ENCODE data around the gene TMEM260.
"Not testable (repeated sequence)": the region's sequence is repeated elsewhere in the genome, so short reads cannot be mapped to it uniquely, and the experiment has no call there.

The TMEM260 gene

DNA sequence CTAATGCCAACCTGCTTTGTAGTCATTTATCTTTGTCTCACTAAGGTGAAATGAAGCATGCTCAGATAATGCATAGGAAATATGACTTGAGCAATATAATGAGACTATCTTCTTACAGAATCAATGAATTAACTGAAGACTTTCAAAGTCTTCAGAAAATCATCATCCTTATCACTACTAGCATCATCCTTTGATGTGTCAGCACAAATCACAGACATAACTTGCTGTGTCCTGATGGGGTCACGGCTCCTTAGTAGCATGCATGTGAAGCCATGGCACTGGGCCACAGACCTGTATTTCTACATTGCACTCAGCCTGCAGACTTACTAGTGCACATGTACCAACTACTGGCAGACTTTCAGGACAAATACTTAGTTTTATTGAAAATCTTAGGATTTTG is 18.9 kb downstream of the TMEM260 start:
- no peak for DNase-seq (ENCODE audit: low spot score)

- DNase-seq (ENCODE audit: low spot score) = no peak
These were observed 24.1 kb downstream of the TMEM260 start for GRCh38 chr14:56603648-56604047.

DNA sequence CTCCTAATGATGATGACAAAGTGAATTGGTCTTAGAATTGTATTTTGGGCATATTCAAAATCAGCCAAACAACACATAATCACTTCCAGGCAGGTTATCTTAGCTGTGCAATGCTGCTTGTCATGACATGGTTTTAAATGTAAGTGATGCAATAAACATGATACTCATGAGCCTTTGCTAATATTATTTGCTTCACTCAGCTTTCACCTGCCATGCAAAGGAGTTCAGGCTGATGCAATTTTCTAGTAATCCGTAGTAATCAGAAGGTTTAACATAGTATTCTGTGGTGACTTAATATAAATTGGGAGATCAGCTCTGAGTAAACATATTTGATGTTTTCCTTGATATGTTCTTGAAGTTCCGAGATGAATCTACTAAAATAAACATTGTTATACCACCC is 29.1 kb downstream of the TMEM260 start:
- DNase-seq (ENCODE audit: low spot score) = peak; percentile 2

DNA sequence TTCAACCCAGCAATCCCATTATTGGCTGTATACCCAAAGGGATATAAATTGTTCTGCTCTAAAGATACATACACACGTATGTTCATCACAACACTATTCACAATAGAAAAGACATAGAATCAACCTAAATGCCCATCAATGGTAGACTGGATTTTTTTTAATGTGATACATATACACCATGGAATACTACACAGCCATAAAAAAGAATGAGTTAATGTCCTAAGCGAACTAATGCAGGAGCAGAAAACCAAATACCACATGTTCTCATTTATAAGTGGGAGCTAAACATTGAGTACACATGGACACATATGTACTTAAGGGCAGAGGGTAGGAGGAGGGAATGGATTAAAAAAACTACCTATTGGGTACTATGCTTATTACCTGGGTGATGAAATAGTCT is 32.1 kb downstream of the TMEM260 start:
- not testable (repeated sequence) for DNase-seq (ENCODE audit: low spot score)

- DNase-seq (ENCODE audit: low spot score) = no peak
These were observed 37.5 kb downstream of the TMEM260 start for GRCh38 chr14:56617084-56617483.

DNA sequence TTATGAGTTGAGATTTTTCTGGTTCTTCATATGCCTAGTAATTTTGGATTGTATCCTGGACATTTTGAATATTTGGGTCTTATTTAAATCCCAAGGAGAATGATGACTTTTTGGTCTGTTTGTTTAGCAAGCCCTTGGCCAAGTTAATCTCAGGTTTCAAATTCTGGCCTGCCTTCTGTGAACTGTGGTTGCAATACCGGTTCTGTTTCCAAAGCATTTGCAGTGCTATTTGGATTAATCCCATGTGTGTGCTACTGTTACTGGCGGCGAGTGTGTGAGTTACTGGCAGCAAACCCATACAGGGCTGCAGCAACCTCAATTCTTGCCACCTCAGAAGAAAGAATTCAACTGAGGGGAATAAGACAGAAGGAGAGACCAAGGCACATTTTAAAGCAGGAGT is 51.1 kb downstream of the TMEM260 start:
- DNase-seq (ENCODE audit: low spot score) = no peak

DNA sequence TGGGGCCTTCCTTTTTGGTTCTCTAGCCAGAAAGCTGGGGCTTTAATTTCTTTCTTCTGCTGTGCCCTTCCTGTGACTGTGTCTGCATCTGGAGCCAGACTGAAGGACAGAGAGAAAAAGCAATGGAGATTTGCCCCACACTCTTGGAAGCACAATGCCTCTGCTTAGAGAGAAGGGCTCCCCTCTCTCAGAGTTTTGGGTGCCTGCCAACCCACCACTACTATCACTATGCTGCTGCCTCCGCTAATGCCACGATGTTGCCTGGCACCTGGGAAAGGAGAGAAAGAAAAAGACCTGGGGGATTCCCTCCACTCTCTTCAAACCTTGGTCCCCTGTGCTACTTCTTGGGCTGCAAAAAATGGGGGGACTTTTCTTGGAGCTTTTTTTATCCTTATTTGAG is 52.6 kb downstream of the TMEM260 start:
- DNase-seq (ENCODE audit: low spot score) = no peak

GRCh38 chr14:56633544-56633943 is 53.9 kb downstream of the TMEM260 start:
- DNase-seq (ENCODE audit: low spot score) = no peak

GRCh38 chr14:56635041-56635440 is 55.4 kb downstream of the TMEM260 start:
- no peak for DNase-seq (ENCODE audit: low spot score)

GRCh38 chr14:56647493-56647892 is 67.9 kb downstream of the TMEM260 start:
- no peak for DNase-seq (ENCODE audit: low spot score)

- no peak for DNase-seq (ENCODE audit: low spot score)
These were observed 69.1 kb downstream of the TMEM260 start for GRCh38 chr14:56648508-56649301.

DNA sequence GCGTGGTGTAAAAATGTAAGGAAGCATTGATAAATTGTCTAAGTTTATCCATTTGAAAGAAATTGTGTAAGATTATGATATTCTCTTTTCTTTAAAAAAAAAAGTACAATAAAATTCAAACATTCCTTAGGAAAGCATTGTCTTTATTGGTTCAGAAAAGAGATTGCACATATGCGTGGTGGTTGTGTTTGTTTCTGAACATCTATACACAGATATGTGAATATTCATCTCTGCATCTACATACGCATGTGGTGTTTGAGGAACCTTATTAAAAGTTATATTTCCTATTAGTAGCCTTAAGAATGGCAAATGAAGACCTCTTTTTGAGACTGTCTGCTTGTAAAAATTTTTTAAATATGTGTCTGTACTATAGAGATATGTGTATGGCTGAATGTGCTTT is 69.8 kb downstream of the TMEM260 start:
- no peak for DNase-seq (ENCODE audit: low spot score)

GRCh38 chr14:56650048-56650447 is 70.5 kb downstream of the TMEM260 start:
- DNase-seq (ENCODE audit: low spot score) = no peak

DNA sequence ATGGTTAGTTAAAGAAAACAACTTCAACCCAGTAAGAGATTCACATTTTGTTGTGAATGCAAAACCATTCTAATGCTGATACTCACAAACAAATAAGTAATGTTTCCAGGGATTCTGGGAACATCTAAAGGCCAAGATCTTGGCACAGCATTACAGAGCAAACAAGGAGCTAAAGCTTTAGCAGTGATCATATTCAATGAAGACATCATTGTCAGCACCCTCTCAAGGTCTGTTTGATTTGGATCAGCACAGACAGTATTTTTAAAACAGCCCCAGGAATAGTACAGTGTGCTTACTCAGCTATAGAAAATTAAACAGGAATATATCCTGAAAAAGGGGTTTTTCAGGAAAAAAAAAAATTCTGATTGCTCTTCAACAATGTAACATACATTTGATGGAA is 71.4 kb downstream of the TMEM260 start:
- no peak for DNase-seq (ENCODE audit: low spot score)

GRCh38 chr14:56657604-56658003 is 78.0 kb downstream of the TMEM260 start:
- no peak for DNase-seq (ENCODE audit: low spot score)

- DNase-seq (ENCODE audit: low spot score) = no peak
These were observed 79.8 kb downstream of the TMEM260 start for GRCh38 chr14:56659378-56659777.

DNA sequence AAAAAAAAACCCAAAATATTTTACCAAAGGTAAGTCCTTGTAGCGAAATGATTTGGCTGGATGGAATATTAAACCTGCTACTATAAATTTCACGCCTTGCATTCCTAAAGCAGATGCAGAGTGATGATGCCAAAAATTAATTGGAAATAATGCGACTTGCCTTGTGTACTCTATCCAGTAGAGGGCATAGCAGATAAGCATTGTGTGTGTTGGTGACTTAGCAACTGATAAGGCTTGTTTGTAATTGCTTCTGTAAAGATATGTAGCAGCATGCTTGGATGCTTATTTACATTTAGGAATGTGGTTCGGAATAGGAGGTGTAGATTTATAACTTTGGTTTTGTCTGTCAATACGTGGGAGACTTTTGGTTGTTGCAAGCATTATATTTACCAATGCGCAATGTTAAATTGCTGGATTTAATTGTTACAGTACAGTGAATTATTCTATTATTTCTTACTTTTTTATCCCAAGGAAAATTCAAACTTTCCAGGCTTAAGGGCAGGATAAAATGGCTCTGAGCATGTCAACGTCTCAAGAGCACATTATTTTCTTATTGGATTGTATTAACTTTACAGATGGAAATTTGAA is 80.5 kb downstream of the TMEM260 start:
- DNase-seq (ENCODE audit: low spot score) = peak; percentile 55

- no peak for DNase-seq (ENCODE audit: low spot score)
These were observed 81.2 kb downstream of the TMEM260 start for GRCh38 chr14:56660677-56661389.

DNA sequence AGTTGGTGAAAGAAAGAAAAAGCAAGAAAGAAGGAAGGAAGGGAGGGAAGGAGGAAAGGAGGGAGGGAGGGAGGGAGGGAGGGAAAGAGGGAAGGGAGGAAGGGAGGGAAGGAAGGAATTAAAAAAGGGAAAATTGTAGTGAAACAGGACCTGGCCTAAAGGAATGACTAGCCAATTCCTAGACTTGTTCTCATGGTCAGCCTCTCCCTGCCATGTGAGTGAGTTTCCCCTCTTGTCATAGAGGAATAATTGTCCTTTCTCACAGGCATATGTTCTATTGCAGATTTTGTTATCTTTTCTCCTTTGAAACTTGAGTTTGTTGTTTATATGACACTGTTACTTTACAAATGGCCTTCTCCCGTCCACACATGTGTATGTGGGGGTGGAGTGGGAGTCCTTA is 81.9 kb downstream of the TMEM260 start:
- no peak for DNase-seq (ENCODE audit: low spot score)

DNA sequence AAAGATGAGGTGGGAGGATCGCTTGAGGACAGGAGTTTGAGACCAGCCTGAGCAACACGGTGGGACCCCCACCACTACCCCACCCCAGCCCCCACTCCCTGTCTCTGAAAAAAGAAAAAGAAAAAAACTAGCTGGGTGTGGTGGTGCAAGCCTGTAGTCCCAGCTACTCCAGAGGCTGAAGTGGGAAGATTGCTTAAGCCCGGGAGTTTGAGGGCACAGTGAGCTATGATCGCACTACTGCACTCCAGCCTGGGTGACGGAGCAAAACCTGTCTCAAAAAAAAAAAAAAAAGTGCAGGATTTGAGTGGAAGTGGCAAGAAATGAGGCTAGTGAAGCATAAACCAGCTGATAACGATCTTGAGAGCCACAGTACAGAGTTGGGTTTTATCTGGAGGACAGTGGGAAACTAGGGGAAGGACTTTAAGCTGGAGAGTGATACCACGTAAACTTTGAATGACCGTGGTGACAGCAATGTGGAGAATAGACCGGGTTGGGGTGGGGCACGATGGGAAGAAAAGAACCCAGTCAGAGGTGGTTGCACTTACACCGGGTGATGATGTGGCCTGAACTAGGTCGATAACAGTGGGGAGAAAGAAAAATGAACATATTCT is 85.3 kb downstream of the TMEM260 start:
- DNase-seq (ENCODE audit: low spot score) = no peak

DNA sequence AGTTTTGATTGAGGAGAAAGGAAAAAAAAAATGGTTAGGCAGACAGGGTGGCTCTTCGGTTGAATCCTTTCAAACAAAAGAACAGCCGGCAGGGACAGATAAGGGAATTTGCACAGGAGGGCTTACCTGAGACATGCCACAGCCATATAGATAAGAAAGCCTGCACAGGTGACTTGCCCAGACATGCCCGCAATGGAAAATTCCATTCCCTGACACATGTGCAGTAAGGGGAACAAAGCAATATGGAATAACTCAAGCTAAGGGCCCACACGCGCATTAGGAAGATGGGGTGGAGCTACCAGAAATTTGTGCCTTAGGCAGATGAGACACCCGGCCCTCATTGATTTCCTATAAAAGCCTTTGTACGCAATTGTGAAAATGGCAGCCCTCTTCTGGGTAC is 86.7 kb downstream of the TMEM260 start:
- no peak for DNase-seq (ENCODE audit: low spot score)

DNA sequence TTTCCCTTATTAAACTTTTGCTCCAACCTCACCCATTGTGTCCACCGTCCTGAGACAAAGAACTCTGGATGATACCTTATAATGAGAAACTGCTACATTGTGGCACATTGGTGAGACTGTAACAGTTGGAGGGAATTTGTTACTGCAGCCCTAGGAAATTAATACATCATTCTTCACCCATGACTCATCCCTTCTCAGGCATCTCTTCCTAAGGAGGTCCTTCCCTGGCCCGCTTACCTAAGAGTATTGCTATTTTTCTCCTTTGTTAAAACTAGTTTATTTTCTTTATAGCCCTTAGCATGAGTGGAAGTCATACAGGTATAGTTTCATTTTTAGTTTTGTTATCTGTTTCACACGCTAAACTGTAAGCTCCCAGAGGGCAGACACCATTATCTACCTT is 87.1 kb downstream of the TMEM260 start:
- DNase-seq (ENCODE audit: low spot score) = peak; percentile 29

- DNase-seq (ENCODE audit: low spot score) = not testable (repeated sequence)
These were observed 87.7 kb downstream of the TMEM260 start for GRCh38 chr14:56667290-56667689.

Data from LoVo (cell line).